Measurements from ENCODE around the gene SYCE3.

SYCE3 gene

DNA sequence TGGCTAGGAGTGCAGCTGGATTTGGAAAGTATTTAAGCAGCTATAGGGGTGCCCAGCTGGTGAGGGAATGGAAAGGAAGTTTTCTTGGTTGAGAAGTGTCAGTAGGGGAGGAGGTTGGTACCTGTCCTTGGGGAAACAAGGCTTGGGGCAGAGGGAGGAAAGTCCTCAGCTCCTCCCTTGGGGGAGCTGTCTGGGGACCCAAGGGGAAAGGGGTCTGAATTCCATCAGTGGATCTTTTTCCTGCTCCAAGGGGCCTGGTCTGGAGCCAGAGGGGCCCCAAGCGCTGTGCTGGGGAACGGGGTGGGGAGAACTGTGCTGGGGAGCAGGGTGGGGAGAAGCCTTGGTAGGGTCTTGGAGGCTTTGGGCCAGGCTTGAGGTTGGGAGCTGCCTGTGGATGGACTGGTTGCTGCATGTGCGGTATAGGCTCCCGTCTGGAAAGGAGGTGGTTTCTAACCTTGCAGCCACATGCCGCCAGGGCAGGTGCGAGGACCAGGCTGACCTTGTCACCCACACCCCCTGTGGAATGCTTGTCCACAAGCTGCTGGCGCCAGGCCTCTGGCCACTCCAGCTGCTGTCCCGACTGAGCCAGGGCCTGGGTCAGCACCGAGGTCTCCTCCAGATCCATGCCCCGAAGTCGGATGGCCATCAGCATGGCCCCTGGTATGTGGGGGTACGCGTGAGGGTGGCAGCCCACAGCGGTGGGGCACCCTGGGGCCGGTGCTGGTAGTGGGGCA lies 33.9 kb downstream of the SYCE3 start:
- Histone ChIP-seq H3K9ac (ENCODE audit: low read length) (no peak overlapping the region), H3K4me1 (ENCODE audit: low read length) (peaks cover 31% of the 10 kb centered on the region), H3K36me3 (replicated peaks; ENCODE audit: low read depth, low read length) (peaks cover 4% of the 10 kb centered on the region), H3K9me3 (ENCODE audit: insufficient read depth, low read length) (no peaks in the 10 kb centered on the region), H3K79me2 (ENCODE audit: low read length) (peaks cover 19% of the 10 kb centered on the region), H4K20me1 (ENCODE audit: insufficient read depth, low read length) (peaks cover 6% of the 10 kb centered on the region; the same call in 1 of the 2 replicates), H3K27me3 (ENCODE audit: low read depth, low read length) (no peaks in the 10 kb centered on the region), H2AFZ (ENCODE audit: low read depth, low read length) (no peak overlapping the region), H3K4me2 (ENCODE audit: low read length) (no peak overlapping the region), H3K27ac (ENCODE audit: low read length) (no peak overlapping the region), H3K4me3 (ENCODE audit: low read length) (no peak overlapping the region)
- TF ChIP-seq, protein P1, sequence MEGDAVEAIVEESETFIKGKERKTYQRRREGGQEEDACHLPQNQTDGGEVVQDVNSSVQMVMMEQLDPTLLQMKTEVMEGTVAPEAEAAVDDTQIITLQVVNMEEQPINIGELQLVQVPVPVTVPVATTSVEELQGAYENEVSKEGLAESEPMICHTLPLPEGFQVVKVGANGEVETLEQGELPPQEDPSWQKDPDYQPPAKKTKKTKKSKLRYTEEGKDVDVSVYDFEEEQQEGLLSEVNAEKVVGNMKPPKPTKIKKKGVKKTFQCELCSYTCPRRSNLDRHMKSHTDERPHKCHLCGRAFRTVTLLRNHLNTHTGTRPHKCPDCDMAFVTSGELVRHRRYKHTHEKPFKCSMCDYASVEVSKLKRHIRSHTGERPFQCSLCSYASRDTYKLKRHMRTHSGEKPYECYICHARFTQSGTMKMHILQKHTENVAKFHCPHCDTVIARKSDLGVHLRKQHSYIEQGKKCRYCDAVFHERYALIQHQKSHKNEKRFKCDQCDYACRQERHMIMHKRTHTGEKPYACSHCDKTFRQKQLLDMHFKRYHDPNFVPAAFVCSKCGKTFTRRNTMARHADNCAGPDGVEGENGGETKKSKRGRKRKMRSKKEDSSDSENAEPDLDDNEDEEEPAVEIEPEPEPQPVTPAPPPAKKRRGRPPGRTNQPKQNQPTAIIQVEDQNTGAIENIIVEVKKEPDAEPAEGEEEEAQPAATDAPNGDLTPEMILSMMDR (IDR thresholded peaks at IDR 0.05; ENCODE audit: low read depth, low read length), result no peak
- no peak for TF ChIP-seq EZH2phosphoT487 (IDR thresholded peaks at IDR 0.05; ENCODE audit: low read depth)

DNA sequence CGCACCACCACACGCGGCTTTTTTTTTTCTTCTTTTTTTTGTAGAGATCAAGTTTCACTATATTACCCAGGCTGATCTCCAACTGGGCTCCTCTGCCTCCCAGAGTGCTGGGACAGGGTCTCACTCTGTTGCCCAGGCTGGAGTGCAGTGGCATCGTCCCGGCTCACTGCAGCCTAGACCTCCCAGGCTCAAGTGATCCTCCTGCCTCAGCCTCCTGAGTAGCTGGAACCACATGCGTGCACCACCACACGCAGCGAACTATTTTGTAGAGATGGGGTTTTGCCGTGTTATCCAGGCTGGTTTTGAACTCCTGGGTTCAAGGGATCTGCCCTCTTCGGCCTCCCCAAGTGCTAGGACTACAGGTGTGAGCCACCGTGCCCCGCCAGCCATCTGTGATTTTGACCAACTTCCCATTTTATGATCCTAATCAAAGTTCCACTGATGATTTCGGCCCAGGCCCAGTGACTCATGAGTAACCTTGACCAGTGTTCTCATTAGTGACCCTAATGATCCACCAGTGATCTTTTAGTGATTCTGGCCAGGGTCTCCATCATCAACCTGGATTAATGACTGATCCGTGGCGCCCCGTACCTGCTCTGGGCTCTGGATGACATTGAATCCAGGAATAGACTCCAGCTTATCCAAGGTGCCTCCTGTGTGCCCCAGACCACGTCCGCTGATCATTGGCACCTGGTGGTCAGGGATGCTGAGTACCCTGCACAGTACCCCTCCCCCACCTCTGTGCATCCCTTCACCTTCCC lies 34.6 kb downstream of the SYCE3 start:
- H3K79me2 ChIP-seq (ENCODE audit: low read length), result peaks cover 22% of the 10 kb centered on the region
- H3K9ac ChIP-seq (ENCODE audit: low read length), result no peak overlapping the region
- peak overlapping the region; percentile 84 for H3K4me3 ChIP-seq (ENCODE audit: low read length)
- H3K27ac ChIP-seq (ENCODE audit: low read length), result no peak overlapping the region
- peaks cover 6% of the 10 kb centered on the region; the same call in 1 of the 2 replicates for H4K20me1 ChIP-seq (ENCODE audit: insufficient read depth, low read length)
- peaks cover 24% of the 10 kb centered on the region for H3K4me1 ChIP-seq (ENCODE audit: low read length)
- H3K4me2 ChIP-seq (ENCODE audit: low read length), result peak overlapping the region; percentile 93
- no peak overlapping the region for H2AFZ ChIP-seq (ENCODE audit: low read depth, low read length)
- no peaks in the 10 kb centered on the region for H3K9me3 ChIP-seq (ENCODE audit: insufficient read depth, low read length)
- TF ChIP-seq, protein P1 (IDR thresholded peaks at IDR 0.05; ENCODE audit: low read depth, low read length), result no peak
- no peak for TF ChIP-seq EZH2phosphoT487 (IDR thresholded peaks at IDR 0.05; ENCODE audit: low read depth)
- H3K27me3 ChIP-seq (ENCODE audit: low read depth, low read length), result no peaks in the 10 kb centered on the region
- H3K36me3 ChIP-seq (replicated peaks; ENCODE audit: low read depth, low read length), result peaks cover 4% of the 10 kb centered on the region

DNA sequence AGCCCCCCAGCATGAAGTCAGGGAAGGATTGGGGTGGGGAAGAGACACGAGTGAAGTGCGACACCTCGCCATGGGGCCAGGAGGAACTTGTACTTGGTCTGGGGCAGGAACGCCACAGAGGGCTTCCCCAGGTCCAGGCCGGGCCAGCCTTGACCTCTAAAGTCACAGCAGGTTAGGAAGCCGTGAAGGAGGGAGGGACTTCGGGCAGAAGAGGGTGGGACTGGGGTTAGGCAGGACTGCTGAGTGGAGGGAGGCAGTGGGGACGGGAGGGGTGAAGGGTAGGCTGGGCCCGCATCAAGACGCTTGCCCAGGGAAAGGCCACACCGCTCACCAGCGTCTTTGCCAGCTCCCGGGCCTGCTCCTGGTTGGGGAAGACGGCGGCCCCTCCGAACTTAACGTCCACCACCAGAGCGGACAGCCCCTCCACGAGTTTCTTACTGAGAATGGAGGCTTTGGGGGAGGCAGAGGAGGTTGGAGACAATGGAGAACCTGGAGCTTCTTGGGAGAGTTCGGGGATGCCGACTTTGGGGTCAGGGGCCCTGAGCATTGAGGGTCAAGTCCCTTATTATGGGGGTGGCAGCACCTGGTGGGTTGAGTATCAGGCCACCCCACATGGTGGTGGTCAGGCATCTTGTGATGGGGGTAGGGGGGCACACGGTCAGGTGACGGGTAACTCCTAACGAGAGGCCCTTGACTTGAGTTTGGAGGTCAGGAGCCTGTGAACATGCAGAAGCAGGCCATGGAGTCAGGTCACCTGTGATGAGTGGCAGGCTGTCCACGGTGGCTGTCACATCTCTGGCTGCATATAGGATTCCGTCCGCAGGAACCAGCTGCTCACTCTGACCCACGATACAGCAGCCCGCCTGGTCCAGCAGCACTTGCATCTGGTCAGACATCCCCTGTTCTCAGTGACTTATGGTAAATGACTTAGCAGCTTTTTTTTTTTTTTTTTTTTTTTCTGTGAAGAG lies 35.6 kb downstream of the SYCE3 start:
- Histone ChIP-seq H3K27me3 (ENCODE audit: low read depth, low read length) (no peaks in the 10 kb centered on the region), H3K4me1 (ENCODE audit: low read length) (peaks cover 17% of the 10 kb centered on the region), H3K9me3 (ENCODE audit: insufficient read depth, low read length) (no peaks in the 10 kb centered on the region), H3K27ac (ENCODE audit: low read length) (peak overlapping the region; percentile 93), H2AFZ (ENCODE audit: low read depth, low read length) (no peak overlapping the region), H3K4me2 (ENCODE audit: low read length) (peak overlapping the region; percentile 93), H3K79me2 (ENCODE audit: low read length) (peaks cover 22% of the 10 kb centered on the region), H3K4me3 (ENCODE audit: low read length) (peak overlapping the region; percentile 84), H4K20me1 (ENCODE audit: insufficient read depth, low read length) (peaks cover 6% of the 10 kb centered on the region; the same call in 1 of the 2 replicates), H3K9ac (ENCODE audit: low read length) (peak overlapping the region; percentile 92), H3K36me3 (replicated peaks; ENCODE audit: low read depth, low read length) (peaks cover 4% of the 10 kb centered on the region)
- TF ChIP-seq, protein P1 (IDR thresholded peaks at IDR 0.05; ENCODE audit: low read depth, low read length), result no peak
- TF ChIP-seq EZH2phosphoT487 (IDR thresholded peaks at IDR 0.05; ENCODE audit: low read depth), result no peak

Data from OCI-LY3 (cell line).